HG03045 (cell line): ENCODE results near the gene CDH2.

ENCODE experiments used
- ATAC-seq: cut with Tn5 transposase; IDR thresholded peaks from one replicate; pipeline ENCODE4 v1.9.1; 2021; ENCODE audit warnings: mild to moderate bottlenecking, moderate library complexity; ENCODE audit not compliant: unreplicated experiment

Gene CDH2

DNA sequence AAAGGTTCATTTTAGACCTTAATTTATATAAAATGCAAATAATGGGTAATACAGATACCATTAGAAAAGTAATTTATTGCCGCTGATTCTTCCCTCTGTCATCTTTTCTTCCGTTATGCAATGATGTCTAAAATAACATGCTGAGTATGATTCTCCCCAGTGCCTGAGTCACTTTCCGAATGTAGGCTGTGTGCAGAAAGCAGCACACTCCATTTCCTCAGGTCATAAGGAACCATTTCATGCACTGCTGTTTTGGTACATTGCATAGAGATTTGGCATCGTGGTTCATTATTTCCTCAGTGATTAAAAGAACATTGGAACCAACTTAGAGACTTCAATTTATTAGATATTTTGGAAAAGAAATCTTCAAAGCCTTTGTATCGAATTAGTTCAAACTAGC, 173.5 kb downstream of the CDH2 start:
- no peak for ATAC-seq

DNA sequence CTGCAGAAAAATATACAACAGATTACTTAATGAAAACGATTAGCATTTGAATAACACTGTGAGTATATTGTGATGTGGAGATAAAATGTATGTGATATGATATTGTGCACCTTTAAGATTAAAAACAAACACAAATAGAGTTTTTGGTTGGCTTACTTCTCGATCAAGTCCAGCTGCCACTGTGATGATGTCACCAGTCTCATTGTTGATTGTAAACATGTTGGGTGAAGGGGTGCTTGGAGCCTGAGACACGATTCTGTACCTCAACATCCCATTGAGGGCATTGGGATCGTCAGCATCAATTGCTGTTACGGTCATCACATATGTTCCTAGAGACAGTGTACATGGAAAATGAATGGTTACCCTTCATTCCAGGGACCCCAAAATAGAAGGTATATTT, 174.1 kb downstream of the CDH2 start:
- no peak for ATAC-seq

DNA sequence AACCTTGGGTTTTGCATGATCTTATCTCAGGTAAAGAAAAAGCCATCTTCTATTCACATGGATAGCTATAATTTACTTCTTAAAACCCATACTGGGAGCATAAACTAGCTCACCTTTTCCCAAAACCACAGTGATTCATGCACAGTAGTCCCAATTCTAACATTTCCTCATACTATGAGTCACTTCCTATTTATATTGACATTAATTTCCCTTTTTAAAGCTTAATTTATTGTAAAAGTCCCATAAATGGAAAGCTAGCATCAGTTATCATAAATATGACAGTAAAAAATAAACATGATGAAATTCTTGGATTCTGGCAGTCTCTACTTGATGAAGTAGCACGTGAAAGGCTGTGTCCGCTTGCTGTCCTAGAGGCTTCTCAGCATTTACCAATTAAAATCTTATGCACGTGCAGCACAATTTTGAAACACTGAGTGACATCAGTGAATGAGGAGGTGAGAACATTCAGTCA, 180.1 kb downstream of the CDH2 start:
- no peak for ATAC-seq

DNA sequence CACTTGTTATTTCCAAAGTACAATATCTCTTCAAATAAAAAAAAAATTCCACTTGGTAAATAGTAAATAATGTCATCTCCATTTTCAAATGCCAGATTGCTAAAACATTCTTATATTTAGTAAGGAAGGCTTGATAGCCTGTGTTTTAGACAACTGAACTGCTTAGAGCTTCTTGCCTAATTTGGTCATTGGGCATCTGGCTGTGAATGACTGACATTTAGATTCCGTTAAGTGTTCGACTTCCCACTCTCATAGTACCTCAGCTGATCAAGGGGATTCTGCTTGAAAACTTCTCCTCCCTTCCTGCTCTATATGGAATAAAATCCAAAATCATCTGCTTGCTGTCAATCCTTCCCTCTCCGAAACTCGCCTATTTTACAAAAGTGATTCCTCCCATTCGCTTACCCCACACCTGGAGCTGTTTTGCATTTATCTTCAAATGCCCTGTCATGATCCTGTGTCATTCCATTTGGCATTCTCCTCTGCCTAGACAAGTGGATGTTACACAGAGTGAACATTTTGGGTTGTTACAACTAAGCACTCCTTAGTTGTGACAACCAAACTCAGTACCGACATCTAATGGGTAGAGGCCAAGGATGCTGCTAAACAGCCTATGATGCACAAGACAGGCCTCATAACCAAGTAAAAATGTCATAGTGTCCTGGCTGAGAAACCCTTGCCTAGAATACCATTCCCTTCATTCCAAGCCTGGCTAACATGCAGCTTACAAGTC, 181.0 kb downstream of the CDH2 start:
- ATAC-seq, result no peak

GRCh38 chr18:27994571-27994970, 182.4 kb downstream of the CDH2 start:
- ATAC-seq, result no peak

- ATAC-seq, result no peak
These were observed 185.5 kb downstream of the CDH2 start for GRCh38 chr18:27991391-27991790.

GRCh38 chr18:27985832-27986231, 191.1 kb downstream of the CDH2 start:
- ATAC-seq, result no peak

DNA sequence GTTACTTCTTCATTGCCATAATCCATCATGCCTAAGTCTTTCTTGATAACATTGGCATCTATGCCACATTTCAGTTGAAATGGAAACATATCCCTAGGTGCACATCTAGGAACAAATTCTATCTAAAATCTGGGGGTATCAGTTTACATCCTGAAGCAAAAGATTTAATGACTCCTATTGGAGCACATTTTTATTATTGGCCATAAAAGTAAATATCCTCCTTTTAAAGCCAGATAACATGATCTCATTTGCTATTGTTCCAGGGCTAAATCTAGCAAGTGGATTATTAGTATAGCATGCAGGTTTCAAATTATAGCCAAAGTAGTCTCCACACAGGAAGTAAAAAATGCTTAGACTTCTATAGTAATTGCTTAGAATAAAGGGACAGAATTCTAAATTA, 193.2 kb downstream of the CDH2 start:
- ATAC-seq, result no peak

- no peak for ATAC-seq
These were observed 200.0 kb downstream of the CDH2 start for GRCh38 chr18:27976806-27977408.

- no peak for ATAC-seq
These were observed 206.6 kb downstream of the CDH2 start for GRCh38 chr18:27970321-27970720.

DNA sequence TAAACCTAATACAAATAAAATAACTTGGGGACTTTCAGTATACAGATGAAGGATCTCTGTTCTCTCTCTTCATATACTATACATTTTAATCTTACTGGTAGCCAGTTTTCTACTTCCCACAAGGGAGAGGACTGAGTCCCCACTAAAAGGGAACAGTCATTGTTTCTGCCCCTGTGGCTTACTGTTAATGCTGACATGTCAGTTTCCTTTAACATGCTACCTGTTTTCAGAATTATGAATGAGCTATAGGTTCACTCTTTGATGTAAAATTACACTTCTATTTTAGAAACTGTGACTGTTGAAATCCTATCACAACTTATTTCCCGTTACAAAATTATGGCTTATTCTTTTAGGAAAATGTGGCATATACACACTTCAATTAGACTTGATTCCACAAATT, 207.7 kb downstream of the CDH2 start:
- no peak for ATAC-seq

- ATAC-seq, result no peak
These were observed 208.8 kb downstream of the CDH2 start for GRCh38 chr18:27967913-27968824.

DNA sequence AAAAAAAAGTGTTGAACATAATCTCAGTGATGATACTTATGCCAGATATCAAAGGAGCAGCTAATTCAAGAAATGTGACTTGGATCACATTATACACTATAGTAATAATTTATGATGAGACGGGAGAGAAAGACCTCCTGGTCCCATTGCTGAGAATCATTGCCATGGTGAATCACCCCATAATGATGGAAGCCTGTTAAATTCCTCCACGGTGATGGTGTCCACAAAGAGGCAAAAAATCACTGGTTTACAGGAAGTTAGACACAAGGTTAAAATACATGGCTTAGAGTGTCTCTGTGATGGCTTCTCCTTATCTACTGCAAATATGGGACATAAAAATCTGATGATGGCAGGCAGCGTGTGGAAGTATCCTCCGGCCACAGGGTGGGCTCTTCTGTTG, 210.0 kb downstream of the CDH2 start:
- no peak for ATAC-seq

GRCh38 chr18:27964811-27965210, 212.1 kb downstream of the CDH2 start:
- no peak for ATAC-seq

DNA sequence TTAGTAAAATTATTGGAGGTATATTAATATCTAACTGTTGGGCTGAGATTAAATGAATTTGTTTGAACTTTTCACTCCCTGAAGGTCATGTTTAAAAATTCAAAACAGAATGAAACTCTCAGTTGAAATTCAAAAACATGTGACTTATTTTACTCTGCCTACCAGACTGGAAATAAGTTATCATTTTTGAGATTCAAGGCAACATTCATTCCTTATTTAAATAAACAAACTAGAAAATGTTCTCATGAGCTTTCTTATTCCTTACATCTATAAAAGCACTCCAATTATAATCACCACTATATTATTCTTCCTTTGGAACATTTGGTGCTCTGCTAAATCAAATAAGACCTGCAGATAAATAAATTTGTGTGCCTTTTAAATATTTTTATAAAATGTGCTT, 217.8 kb downstream of the CDH2 start:
- ATAC-seq, result no peak

DNA sequence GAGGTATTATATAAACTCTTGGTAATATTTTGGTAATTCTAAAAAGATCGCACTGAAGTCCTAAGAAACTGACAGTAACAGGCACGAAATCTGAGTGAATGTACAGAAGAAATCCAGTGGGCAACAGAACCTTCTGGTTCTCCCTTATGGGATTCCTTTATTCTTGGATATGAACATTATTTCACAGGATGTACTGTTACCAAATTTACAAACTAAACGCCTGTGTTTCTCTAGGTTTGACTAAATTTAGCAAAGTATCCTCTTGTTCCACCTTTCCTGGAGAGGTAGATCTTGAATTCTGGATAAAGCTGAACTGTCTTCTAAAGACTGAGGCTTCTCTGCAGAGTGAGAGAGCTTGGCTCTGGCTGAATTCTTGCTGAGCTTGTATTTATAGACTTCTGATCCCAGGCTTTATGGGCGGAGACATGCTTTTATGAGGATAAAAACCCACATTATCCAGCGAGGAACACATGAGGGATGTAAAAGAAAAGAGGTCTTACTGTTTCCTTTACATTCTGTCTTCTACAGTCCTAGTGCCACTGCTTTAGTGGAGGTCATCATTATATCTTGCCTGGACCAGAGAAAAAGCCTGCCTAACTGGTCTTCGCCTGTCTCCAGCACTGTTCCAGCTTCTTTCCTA, 220.8 kb downstream of the CDH2 start:
- no peak for ATAC-seq

GRCh38 chr18:27954226-27954625, 222.7 kb downstream of the CDH2 start:
- ATAC-seq, result no peak

DNA sequence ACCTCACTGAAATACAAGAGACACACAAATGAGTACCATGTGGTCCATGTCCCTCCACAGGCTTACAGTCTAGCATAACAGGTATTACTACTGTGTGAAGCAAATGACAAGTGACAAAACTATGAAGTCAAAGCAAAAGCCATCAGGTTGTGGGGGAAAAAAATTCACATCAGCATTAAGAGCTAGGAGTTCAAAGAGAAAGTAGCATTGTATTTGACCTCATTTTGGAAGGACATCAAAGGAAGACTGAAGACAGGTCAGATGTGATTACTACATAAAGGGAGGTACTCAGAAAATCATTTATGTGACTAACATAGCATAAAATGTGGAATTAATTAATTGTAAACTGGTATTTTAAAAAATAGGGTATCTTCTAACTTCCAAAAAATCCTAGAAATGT, 224.2 kb downstream of the CDH2 start:
- no peak for ATAC-seq

DNA sequence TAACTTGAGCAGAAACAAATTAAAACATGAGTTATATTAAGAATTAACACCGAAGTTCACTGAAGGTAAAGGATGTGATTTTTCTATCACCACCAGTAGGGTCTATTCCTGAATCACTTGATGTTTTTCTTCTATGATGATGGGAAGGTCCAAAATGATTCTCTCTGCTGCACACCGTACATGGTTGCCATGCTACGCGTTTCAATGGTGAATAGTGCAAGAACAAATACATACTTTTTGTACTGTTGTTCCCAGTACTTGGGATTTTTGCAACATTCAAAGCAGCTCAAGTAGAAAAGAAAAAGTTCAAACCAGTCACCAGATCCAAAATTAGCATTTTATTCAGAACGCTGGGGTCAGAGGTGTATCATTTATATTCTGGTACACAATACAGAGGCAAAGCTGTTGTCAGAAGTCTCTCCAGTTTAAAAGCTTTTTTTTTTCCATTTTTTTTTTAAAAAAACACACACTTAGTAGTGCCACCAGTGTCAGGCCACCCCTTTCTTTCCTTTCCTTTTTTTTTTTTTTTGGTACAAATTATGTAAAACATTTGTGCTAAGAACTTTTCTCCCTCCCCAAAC, 226.2 kb downstream of the CDH2 start:
- no peak for ATAC-seq

GRCh38 chr18:27948986-27949385, 227.9 kb downstream of the CDH2 start:
- no peak for ATAC-seq

DNA sequence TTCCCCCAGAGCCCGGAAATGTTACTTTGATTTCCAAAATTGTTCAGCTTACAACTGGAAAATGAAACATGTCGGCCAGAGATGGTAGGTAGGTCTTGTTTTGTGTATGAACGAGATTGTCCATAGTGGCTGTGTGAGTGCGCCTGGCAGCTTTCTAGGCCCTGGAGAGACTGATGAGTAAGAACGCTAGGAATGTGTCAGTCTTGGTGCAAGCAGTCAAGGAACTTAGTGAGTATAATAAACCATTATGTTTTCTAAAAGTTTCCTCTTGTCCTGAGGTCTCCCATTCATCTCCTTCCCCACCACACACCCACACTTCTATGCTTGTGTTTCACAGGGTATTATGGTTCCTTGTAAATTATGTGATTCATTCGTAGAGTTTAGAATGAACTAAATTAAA, 234.2 kb downstream of the CDH2 start:
- no peak for ATAC-seq
